Islet precursor cell (in vitro differentiated cells): ENCODE results near the gene CHEK2.
A peak's percentile ranks its signal among the peaks of the same experiment; 100 is the strongest.
"Not testable (repeated sequence)": the region's sequence is repeated elsewhere in the genome, so short reads cannot be mapped to it uniquely, and the experiment has no call there.

Source experiments
- DNase-seq: peaks from one replicate; pipeline ENCODE4 v3.0.0-alpha.2; 2018

CHEK2 gene

DNA sequence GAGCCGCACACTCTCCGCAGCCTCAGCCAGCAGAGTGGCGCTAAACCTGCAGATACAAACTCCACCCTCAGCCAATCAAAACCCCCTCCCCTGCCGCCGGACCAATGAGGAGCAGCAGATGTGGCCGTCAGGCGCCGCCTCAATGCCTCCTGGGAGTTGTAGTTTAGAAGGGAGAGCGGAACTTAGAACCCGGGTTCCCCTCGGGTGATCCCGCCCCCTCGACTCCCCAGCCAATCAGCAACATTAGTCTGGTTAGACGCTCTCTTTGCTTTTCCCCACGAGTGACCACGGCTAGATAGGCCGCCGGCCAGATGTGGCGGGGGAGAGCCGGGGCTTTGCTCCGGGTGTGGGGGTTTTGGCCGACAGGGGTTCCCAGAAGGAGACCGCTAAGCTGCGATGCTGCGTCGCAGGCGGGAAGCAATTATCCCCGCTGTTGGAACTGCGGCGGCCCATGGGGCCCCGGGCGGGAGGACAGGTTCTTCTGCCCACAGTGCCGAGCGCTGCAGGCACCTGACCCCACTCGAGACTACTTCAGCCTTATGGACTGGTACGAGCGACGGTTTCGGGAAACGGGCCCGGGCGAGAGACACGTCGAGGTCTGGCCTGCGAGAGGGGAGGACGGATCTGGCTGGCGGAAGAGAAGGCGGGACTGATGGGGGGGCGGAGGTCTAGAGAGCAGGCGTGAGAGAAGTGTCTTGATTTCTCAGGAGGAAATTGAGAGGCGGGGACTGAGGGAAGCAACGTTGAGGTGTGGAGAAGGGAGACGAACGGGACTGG lies at the start of gene CHEK2, which contains the start of gene HSCB:
TSS of gene CHEK2 (minus strand) at position 36 of the 777 bp plus-strand sequence. CDS start 7,099 bp downstream, outside the sequence.
TSS of gene HSCB (plus strand) at position 255 of the 777 bp plus-strand sequence. CDS start at position 312, 57 bp downstream.
- DNase-seq, result peak; percentile 100

GRCh38 chr22:28791124-28791523 lies 49.5 kb upstream of the CHEK2 start:
- no peak for DNase-seq

DNA sequence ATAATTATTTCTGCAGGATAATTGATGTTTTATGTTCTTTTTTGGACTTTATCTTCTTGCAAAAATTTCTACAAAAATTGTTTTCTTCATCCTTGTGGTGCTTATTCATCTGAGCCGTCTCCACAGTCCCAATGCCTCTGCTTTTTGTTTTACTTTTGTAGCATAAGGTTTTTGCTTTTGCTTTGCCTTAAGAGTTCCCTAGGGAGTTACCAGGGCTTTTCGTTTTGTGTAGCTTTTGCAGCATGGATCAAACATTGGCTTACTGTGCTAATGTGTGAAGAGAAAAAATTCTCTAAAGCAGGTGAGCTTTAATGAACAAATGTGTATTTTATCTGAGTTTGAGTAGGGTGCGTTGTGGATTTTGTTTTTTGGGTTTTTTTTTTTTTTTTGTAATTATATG lies 47.0 kb upstream of the CHEK2 start:
- no peak for DNase-seq

- DNase-seq, result peak; percentile 63
Measured at GRCh38 chr22:28783786-28784671, 42.4 kb upstream of the CHEK2 start.

GRCh38 chr22:28780296-28780695 lies 38.7 kb upstream of the CHEK2 start:
- DNase-seq, result no peak

DNA sequence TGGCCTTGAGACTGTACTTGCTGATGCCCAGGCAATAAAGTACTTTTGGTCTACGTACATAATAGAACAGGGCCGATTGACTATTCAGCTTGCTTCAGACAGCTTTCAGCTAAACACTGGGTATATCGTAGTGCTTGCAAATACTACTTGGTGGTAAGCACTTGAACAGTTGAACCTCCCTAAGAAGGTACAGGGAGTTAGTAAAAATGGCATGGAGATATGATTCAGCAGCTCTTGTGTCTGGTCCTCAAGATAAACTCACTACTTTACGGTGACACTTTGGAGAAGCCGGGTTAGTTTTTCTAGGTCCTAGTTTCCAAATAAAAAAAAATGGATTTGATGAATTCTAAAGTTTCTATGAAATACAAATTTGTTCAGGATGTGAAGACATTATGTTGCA lies 38.2 kb upstream of the CHEK2 start:
- no peak for DNase-seq

DNA sequence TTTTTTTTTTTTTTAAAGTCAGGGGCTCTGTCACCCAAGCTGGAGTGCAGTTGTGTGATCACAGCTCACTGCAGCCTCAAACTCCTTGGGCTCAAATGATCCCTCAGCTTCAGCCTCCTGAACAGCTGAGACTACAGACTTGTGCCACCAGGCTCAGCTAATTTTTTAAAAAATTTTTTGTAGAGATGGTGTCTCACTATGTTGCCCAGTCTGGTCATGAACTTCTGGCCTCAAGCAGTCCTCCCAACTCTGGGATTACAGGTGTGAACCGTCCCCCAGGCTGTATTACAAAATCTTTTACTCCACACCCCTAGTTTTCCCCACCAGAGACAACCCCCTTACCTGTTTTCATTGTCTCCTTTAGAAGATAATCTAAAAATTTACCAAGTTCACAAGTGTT lies 32.8 kb upstream of the CHEK2 start:
- no peak for DNase-seq

- no peak for DNase-seq
Measured at GRCh38 chr22:28773461-28773867, 31.8 kb upstream of the CHEK2 start.

DNA sequence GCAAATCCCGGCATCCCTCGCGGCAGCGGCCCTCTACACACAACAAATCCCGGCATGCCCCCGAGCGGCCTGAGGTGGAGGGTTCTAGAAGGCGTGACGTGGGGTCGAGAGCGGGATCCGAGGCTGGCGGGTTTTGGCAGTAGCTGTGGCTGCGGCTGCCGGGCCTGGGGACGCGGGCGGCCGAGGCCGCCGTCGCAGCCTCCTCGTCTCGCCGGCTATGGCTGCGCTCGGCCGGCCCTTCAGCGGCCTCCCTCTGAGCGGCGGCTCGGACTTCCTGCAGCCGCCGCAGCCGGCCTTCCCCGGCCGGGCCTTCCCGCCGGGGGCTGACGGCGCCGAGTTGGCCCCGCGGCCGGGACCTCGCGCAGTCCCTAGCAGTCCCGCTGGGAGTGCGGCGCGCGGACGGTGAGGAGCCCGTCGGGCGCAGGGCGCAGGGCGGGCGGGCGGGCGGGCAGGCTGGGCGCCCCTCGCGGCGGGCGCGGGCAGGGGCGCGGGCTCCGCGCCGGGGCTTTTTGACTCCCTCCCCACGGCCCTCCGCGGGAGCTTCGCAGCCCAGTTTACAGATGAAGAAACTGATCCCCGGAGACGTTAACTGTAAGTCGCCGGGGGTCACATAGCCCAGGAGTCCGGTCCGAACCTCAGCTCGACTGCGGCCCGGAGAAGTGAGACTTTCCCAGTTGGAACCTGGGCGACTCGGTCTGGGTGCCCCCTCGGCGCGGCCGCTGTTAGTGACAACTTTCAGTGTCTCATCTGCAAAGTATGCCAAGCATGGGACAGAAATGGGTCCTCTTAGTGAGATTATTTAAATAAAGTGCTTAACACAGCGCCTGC lies 31.2 kb upstream of the CHEK2 start, which contains the start of gene CCDC117:
TSS of gene CCDC117 (plus strand) at position 63 of the 828 bp plus-strand sequence. CDS start at position 218, 155 bp downstream.
- DNase-seq, result peak; percentile 98

GRCh38 chr22:28771195-28771791 lies 29.7 kb upstream of the CHEK2 start:
- no peak for DNase-seq

GRCh38 chr22:28769394-28770085 lies 27.9 kb upstream of the CHEK2 start:
- no peak for DNase-seq

DNA sequence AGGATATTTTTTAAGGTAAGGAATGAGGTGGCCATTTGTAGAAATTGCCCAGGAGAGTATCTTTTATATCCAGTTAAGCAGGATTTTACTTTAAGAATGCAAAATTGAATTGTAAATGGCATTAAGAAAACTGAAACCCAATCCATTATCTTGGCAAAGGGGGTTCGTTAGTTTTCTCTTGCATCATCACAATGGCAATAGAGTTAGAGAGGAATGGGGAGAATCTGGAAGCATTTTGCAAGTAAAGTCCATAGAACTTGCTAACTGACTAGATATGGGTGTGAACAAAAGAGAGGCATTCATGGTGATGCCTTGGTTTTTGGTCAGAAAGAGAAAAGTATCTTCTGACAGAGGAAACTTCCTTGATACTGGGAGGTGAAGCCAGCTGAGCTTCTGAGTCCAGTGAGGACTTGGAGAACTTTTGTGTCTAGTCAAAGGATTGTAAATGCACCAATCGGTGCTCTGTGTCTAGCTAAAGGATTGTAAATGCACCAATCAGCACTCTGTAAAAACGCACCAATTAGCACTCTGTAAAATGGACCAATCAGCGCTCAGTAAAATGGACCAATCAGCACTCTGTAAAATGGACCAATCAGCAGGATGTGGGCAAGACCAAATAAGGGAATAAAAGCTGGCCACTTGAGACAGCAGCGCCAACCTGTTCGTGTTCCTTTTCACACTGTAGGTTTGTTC lies 27.2 kb upstream of the CHEK2 start:
- DNase-seq, result no peak

GRCh38 chr22:28766628-28767027 lies 25.0 kb upstream of the CHEK2 start:
- DNase-seq, result no peak

DNA sequence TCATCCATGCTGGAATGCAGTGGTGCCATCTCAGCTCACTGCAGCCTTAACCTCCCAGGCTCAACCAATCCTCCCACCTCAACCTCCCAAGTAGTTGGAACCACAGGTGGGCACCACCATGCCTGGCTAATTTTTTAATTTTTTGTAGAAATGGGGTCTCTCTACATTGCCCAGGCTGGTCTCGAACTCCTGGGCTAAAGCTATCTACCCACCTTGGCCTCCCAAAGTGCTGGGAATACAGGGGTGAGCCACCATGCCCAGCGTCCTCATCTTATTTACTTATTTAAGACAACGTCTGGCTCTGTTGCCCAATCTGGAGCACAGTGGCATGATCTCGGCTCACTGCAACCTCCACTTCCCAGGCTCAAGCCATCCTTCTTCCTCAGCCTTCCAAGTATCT lies 20.4 kb upstream of the CHEK2 start:
- DNase-seq, result not testable (repeated sequence)

DNA sequence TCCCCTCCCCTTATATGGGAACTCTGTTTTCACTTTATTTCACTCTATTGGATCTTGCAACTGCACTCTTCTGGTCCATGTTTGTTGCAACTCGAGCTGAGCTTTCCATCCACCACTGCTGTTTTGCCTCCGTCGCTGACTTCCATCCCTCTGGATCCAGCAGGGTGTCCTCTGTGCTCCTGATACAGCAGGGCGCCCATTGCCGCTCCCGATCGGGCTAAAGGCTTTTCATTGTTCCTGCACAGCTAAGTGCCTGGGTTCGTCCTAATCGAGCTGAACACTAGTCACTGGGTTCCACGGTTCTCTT lies 19.8 kb upstream of the CHEK2 start:
- no peak for DNase-seq

GRCh38 chr22:28759861-28760560 lies 18.4 kb upstream of the CHEK2 start:
- DNase-seq, result peak; percentile 74

GRCh38 chr22:28754512-28754911 lies 12.9 kb upstream of the CHEK2 start:
- DNase-seq, result not testable (repeated sequence)

DNA sequence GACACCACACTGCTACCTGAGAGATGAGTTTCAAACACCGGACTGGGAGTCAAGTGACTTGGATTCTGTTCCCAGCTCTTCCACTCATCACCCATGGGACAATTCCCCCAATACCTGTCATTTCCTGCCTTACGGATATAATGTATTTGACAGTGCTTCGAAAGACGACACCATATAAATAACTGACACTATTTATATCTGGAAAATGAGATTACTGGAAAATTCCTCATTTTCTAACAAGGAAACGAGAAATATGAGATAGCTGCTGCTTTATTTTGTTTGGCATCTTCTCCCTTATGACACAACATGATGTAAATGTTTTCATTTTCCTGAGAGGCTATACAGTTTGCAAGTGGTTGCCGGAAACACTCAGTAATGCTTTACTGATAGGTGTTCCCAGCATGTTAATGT lies 8.9 kb upstream of the CHEK2 start:
- no peak for DNase-seq

DNA sequence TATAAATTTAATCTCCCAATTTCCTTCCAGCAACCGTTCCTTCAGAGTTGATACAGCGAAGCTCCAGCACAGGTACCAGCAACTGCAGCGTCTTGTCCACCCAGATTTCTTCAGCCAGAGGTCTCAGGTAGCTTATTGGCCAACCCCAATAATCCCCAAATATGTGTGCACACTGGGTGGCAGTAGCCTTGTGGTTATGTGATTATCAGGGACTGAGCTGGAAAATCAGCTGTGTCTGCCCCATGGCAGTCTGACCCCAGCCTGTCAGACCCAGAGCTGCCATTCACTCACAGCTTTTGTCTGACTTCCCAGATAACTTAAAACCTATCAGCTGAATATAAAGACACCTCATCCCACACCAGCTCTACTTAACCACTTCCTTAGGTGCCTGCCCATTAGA lies 2.2 kb upstream of the CHEK2 start:
- no peak for DNase-seq

GRCh38 chr22:28742562-28742962 lies 942 bp upstream of the CHEK2 start:
- DNase-seq, result no peak
